Thoracic aorta (tissue), 2 donors: Measurements from ENCODE around the gene RHOBTB3. TPM values are rescaled to one million over a fixed set of nuclear protein-coding genes. Genes with fewer than 3 reads are reported as not detected.
"Not testable (repeated sequence)": the region's sequence is repeated elsewhere in the genome, so short reads cannot be mapped to it uniquely, and the experiment has no call there.

Experiments used
- ATAC-seq: fragments of 150-250 bp; one replicate; pipeline ENCODE4 v1.8.0; 2017; ENCODE audit warnings: low read depth; ENCODE audit not compliant: insufficient number of reproducible peaks, low FRiP score
- DNase-seq: peaks from one replicate; pipeline ENCODE4 v3.0.0-alpha.2; 2020; ENCODE audit warnings: low spot score
- H3K27ac ChIP-seq, 2 donors: fragments of 200-600 bp; sonication (generic); 1 replicate in 1 of 2; 2 replicates in 1 of 2; pipeline ENCODE4 v1.5.1; 2016; ENCODE audit warnings: mild to moderate bottlenecking in 2 of 2, moderate library complexity in 2 of 2
- H3K27me3 ChIP-seq: fragments of 200-600 bp; sonication (generic); replicated peaks from 2 replicates; pipeline ENCODE4 v1.6.0; 2016; ENCODE audit warnings: mild to moderate bottlenecking; ENCODE audit not compliant: insufficient read depth
- H3K36me3 ChIP-seq: fragments of 200-600 bp; sonication (generic); one replicate; pipeline ENCODE4 v1.5.1; 2016
- H3K4me1 ChIP-seq, 2 donors: fragments of 200-600 bp; sonication (generic); 1 replicate in 1 of 2; 2 replicates in 1 of 2; pipeline versions ENCODE4 v1.5.1 to v1.6.0; 2016; ENCODE audit warnings: low read depth in 2 of 2, mild to moderate bottlenecking in 1 of 2; ENCODE audit not compliant: control insufficient read depth in 1 of 2
- H3K4me3 ChIP-seq: fragments of 200-600 bp; sonication (generic); 2 replicates; pipeline ENCODE4 v1.5.1; 2016; ENCODE audit warnings: mild to moderate bottlenecking
- H3K9me3 ChIP-seq: fragments of 200-600 bp; sonication (generic); 2 replicates; pipeline ENCODE4 v1.5.1; 2016
- CTCF ChIP-seq: fragments of 200-600 bp; sonication (generic); IDR thresholded peaks from one replicate; pipeline ENCODE4 v1.5.1; 2019; ENCODE audit warnings: antibody characterized with exemption
- total RNA-seq, 2 donors: library from RNA; depleted of rRNA; stranded (reverse); fragments of >200 nt; gene quantifications; one replicate each; pipeline versions ENCODE4 v1.1.0 to v1.2.3, GENCODE V29; 2016

RHOBTB3 gene
- total RNA-seq, 2 donors from 2014 or later: 34.1 to 71.2 TPM

- no peak for TF ChIP-seq CTCF
- Histone ChIP-seq H3K27ac (no peak overlapping the region), H3K4me3 (no peak overlapping the region), H3K27me3 (no peaks in the 10 kb centered on the region), H3K36me3 (no peaks in the 10 kb centered on the region), H3K4me1 (no peaks in the 10 kb centered on the region), H3K9me3 (no peaks in the 10 kb centered on the region)
- no peak for ATAC-seq
- no peak for DNase-seq
These were observed 40.8 kb upstream of the RHOBTB3 start for GRCh38 chr5:95690333-95690732.

DNA sequence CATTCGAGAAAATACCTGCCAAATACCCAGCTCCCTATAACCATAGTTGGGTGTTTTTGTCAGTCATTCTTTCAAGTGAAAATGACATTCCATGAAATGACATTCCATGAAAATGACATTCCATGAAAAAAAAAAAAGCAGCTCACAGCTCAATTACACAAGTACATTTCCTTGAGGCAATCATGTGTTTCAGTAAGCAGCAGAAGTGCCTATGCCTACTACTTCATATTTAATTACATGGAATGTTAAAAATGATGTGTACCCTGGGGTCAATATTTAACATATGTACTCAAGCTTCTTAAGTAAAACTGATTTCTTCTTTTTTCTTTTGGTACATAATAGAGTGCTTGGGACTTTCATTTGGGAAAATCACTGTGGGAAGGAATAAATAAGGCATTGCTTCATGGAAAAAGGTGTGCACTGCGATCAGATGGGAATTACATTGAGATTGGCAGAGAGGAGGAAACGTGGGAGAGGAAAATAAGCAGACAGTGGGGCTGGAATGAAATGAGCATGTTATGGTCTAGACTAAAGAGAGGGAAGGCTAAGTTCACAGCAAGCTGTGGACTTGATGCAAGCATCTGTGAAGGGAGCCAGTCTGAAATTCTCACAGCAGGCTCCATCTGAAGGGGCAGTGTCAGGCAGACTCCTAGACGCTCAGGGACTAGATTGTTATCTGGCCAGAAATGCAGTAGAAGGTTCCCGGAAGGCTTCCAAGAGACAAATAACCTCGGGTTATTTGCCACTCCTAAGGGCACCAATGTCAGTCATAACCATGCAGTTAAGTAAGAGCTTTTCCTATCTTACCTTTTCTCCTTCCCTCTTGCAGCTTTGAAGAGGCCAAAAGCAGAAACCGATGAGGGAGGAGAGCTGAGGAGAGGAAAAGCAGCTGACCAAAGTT, 33.1 kb upstream of the RHOBTB3 start:
- Histone ChIP-seq H3K27ac (no peak overlapping the region), H3K27me3 (no peaks in the 10 kb centered on the region), H3K4me1 (no peaks in the 10 kb centered on the region), H3K36me3 (no peaks in the 10 kb centered on the region), H3K9me3 (no peaks in the 10 kb centered on the region), H3K4me3 (no peak overlapping the region)
- ATAC-seq: no peak
- no peak for DNase-seq
- no peak for TF ChIP-seq CTCF

DNA sequence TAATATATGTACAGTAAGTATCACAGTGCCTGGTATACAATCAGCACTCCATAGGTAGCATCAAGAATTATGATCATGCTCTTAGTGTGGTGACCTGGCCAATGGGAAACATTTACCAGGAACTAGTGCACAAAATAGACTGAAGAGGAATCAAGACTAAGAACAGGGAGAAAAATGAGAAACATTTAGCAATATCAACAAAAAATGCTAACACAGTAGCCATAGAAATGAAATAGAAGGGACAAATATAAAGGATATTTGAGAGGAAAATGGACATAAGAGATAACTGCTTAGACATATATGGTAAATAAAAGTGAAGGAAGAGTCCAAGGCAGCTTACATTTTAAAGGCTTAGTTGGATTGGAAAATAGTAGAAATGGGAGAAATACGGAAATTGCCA, 31.8 kb upstream of the RHOBTB3 start:
- ATAC-seq (no peak), DNase-seq (no peak)
- Histone ChIP-seq H3K4me1 (no peaks in the 10 kb centered on the region), H3K36me3 (no peaks in the 10 kb centered on the region), H3K9me3 (no peaks in the 10 kb centered on the region), H3K4me3 (no peak overlapping the region), H3K27me3 (no peaks in the 10 kb centered on the region), H3K27ac (no peak overlapping the region)
- TF ChIP-seq CTCF: no peak

DNA sequence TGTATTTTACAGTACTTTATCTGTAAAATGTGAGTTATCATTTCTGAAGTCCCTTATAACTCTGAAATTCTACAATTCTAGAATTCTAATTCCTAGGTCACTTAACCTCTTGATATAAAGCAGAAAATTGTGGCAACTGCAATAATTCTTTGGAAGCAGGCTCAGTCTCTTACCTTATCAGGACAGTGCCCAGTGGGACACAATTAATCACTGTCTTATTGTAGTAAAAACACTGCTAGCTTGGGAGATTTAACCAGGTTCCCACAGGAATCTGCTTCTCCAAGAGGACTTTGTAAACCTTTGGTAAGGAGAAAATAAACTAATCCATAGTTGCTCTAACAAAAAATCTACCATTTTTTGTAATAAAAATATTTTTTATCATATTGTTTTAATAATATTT, 30.1 kb upstream of the RHOBTB3 start:
- H3K9me3 ChIP-seq: no peaks in the 10 kb centered on the region
- H3K27me3 ChIP-seq: no peaks in the 10 kb centered on the region
- no peak overlapping the region for H3K4me3 ChIP-seq
- no peak overlapping the region for H3K27ac ChIP-seq
- H3K4me1 ChIP-seq: no peaks in the 10 kb centered on the region
- H3K36me3 ChIP-seq: no peaks in the 10 kb centered on the region
- DNase-seq (no peak), ATAC-seq (no peak)
- TF ChIP-seq CTCF: no peak

GRCh38 chr5:95704150-95704549, 27.0 kb upstream of the RHOBTB3 start:
- Histone ChIP-seq H3K9me3 (no peaks in the 10 kb centered on the region), H3K4me1 (no peaks in the 10 kb centered on the region), H3K27me3 (no peaks in the 10 kb centered on the region), H3K4me3 (no peak overlapping the region), H3K27ac (no peak overlapping the region), H3K36me3 (no peaks in the 10 kb centered on the region)
- DNase-seq (no peak), ATAC-seq (no peak)
- no peak for TF ChIP-seq CTCF

GRCh38 chr5:95706196-95706595, 24.9 kb upstream of the RHOBTB3 start:
- not testable (repeated sequence) for H3K27ac ChIP-seq, H3K36me3 ChIP-seq, H3K27me3 ChIP-seq, H3K9me3 ChIP-seq, H3K4me1 ChIP-seq, ATAC-seq, DNase-seq, H3K4me3 ChIP-seq
